IPS DF 19.7 (cell line): Measurements from ENCODE around the gene PTGR2.
"Not testable (repeated sequence)": the region's sequence is repeated elsewhere in the genome, so short reads cannot be mapped to it uniquely, and the experiment has no call there.

Source experiments
- DNase-seq: peaks from one replicate; pipeline ENCODE4 v3.0.0-alpha.2; 2013; ENCODE audit warnings: low read depth, low spot score

The PTGR2 gene

GRCh38 chr14:73833034-73833433 is 18.6 kb upstream of the PTGR2 start:
- no peak for DNase-seq

- no peak for DNase-seq
Measured at GRCh38 chr14:73833530-73834260, 17.9 kb upstream of the PTGR2 start.

GRCh38 chr14:73834261-73834625 is 17.4 kb upstream of the PTGR2 start:
- DNase-seq, result no peak

- DNase-seq, result not testable (repeated sequence)
Measured at GRCh38 chr14:73838293-73839034, 13.2 kb upstream of the PTGR2 start.

DNA sequence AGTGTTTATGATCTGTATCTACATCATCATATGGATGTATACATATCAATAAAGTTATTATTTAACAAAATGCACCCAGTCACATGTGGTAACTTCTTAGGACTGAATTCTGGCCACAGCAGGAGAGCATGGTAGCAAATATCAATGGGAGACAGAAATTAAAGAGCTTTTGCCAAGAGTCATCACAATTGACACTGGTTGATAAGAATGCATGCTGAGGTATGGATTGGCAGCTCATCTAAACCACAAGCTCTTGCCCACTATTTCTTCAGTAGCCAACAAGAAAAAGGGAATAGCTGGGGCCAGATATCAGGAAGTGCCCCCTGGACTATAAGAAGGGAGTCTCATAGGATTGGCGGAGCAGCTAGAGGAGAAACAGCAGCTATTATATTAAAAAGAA is 9.4 kb upstream of the PTGR2 start:
- DNase-seq, result no peak

GRCh38 chr14:73842851-73843250 is 8.8 kb upstream of the PTGR2 start:
- no peak for DNase-seq

GRCh38 chr14:73843296-73843695 is 8.3 kb upstream of the PTGR2 start:
- no peak for DNase-seq

DNA sequence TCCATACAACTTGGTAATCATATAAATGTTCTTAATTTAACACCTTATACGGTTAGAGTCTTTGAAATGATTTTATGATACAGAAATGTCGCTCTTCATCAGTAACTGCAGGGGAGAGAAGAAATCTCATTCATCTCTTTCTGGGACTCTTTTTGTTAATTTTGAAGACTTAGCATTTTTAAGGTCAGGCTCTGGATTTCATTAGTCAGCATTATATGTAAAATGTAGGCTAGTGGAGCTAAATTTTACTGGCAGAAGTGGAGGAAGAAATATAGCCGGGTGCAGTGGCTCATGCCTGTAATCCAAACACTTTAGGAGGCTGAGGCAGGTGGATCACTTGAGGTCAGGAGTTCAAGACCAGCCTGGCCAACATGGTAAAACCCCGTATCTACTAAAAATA is 4.7 kb upstream of the PTGR2 start:
- DNase-seq, result no peak

DNA sequence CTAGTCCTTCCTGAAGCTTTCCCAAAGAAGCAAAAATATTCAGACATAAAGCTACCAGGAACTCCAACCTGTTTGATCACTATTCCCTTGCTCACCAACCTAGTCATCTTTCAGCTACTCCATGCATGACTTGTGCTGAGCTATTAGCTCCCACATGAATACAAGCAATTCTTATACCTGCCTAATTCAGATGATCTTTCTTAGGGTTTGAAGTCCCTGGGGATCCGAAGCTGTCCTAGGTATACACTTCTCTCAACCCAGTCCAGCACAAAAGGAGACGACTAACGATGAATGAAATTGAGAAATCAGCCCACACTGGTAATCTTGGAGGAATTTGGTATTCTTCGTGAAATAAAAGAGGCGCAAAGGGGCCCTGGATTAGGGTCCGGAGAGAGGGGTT is 631 bp upstream of the PTGR2 start:
- no peak for DNase-seq

DNA sequence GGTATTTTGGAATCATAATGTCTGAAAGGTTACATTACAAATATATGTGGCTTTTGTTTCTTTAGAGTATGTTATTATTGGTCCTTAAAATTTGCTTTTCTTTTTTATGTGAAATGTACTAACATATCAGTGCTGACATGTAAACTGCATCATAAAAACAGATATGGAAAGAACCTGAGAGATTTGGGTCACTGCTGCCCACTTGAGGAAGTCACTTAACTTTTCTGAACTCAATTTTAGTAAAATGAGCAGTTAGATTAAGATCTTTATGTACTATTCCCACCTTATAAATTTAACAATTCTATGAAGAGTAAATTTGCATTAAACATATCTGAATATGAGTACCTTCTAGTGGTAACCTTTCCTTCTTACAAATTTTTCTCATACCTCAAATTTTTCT is 7.5 kb downstream of the PTGR2 start:
- DNase-seq, result no peak

DNA sequence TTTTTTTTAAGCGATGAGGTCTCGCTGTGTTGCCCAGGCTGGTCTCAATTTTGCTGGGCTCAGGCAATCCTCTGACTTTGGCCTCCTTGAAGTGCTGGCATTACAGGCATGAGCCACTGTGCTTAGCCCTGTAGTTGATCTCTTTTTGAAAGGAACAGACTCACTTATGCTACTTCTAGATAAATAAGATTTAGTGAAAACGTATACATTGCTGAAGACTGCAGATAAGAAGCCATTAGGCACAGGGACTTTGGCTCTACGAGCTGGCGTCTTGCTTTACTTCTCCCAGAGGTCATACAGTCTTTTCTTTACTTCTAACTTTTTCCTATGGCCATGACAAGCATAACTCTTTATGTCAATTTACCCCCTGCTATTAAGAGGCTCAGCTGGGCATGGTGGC is 9.4 kb downstream of the PTGR2 start:
- DNase-seq, result no peak

GRCh38 chr14:73862480-73862879 is 10.8 kb downstream of the PTGR2 start:
- no peak for DNase-seq

DNA sequence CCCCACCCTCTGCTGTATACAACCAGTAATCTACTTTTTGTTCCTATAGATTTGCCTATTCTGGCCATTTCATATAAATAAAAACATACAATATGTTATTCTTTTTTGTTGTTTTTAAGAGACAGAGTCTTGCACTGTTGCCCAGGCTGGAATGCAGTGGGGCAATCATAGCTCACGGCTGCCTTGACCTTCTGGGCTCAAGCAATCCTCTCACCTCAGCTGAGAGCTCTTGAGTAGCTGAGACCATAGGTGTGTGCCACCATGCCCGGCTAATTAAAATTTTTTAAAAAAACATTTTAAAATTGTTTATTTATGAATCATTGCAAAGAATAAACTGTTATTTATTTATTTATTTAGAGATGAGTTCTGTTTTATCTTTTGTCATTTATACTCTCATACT is 11.6 kb downstream of the PTGR2 start:
- no peak for DNase-seq

DNA sequence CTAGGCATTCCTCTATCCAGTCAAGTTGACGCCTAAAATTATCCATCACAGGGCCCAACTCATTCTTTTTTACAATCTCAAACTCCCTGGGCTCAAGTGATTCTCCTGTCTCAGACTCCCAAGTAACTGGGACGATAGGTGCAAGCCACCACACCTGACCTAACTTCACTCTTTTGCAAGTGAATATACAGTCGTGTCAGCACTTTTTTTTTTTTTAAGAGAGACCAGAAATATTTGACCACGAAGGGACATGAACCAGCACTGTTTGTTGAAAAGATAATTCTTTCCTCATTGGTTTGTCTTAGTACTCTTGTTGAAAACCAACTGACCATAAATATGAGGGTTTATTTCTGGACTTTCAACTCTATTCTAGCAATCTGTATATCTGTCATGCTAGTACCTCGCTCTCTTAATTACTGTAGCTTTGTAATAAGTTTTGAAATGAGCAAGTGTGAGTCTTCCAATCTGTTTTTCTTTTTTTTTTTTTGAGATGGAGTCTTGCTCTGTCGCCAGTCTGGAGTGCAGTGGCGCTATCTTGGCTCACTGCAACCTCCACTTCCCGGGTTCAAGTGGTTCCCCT is 14.0 kb downstream of the PTGR2 start:
- no peak for DNase-seq

DNA sequence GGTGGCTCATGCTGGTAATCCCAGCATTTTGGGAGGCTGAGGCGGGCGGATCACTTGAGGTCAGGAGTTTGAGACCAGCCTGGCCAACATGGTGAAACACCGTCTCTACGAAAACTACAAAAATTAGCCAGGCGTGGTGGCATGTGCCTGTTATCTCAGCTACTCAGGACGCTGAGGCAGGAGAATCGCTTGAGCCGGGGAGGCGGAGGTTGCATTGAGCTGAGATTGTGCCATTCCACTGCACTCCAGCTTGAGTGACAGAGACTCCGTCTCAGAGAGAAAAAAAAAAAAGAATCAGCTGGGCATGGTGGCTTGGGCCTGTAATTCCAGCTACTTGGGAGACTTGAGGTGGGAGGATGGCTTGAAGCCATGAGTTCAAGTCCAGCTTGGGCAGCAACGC is 18.1 kb downstream of the PTGR2 start:
- not testable (repeated sequence) for DNase-seq

DNA sequence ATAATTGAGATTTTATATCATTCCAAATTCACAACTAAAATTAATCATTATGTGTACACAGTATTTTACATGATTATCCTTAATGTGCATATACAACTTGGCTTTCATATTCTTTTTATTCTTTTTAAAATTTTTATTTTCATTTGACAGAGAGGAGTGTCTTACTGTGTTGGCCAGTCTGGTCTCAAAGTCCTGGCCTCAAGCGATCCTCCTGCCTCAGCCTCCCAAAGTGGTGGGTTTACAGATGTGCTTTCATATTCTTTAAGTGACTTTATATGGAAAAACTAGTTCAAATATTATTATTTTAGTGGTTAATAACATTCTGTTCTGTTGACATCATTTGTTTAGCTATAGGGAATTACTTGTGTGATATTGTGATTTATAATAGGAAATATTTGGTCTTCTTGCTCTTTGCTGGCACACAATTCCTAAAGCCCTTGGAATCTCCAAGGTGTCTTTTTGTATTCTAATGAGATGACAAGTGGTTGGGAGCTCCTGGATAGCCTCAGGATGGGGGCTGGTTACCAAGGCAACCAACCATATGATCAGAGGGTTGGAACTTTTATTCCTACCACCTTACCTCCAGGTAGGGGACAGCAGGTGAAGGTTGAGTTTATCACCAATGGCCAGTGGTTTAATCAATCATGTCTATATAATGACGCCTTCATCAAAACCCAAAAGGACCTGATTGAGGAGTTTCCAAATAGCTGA is 19.0 kb downstream of the PTGR2 start:
- DNase-seq, result no peak

- DNase-seq, result no peak
Measured at GRCh38 chr14:73873660-73874059, 22.0 kb downstream of the PTGR2 start.

DNA sequence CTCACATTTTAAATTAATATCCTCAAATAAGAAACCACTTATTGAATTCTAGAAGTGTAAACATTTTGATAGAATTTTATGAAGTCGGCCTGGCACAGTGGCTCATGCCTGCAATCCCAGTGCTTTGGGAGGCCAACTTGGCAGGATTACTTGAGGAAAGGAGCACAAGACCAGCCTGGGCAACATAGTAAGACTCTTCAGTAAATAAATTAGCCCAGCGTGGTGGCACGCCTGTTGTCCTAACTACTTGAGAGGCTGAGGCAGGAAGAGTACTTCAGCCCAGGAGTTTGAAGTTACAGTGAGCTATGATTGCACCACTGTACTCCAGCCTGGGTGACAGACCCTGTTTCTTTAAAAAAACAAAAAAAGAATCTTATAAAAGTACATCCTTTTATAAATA is 26.2 kb downstream of the PTGR2 start:
- no peak for DNase-seq

GRCh38 chr14:73878436-73878835 is 26.8 kb downstream of the PTGR2 start:
- DNase-seq, result no peak

DNA sequence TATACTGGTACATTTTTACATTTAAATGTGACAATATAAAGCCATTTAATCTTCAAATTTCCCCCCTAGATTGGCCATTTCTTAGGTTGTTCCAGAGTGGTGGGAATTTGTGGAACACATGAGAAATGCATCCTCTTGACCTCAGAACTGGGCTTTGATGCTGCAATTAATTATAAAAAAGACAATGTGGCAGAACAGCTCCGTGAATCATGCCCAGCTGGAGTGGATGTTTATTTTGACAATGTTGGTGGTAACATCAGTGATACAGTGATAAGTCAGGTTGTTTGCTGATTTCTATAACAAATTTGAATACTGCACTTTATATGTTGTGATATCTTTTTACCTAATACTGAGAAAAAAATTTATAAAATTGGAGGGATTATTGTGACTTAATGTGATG is 27.4 kb downstream of the PTGR2 start:
- no peak for DNase-seq

DNA sequence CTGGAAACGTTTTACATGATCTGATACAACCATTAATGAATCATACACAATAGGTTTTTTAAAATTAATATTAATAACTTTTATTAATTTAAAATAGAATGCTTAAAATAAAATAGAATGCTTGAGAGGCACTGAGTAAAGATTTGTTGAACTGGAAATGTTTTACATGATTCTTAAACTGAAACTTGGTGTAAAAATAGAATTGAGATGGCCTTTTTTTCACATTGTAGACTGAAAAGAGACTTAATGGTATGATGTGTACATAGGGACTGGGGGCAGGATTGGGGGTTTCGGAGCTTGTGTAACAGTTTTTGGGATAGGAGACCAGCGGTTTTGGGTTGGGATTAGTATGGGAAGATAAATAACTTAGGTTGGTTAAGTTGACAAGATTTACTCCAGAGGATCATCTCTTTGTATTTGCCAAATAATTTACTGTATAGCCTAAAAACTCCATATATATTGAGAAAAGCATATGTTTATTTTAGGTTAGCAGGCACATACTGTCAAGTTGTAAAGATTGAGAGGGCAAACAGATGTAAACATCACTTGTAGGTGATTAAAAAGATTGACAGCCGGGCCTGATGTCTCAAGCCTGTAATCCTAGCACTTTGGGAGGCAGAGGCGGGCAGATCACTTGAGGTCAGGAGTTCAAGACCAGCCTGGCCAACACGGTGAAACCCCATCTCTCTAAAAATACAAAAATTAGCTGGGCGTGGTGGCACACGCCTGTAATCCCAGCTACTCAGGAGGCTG is 33.0 kb downstream of the PTGR2 start:
- DNase-seq, result no peak
